NOMO-1 (cell line): ENCODE data around the gene MEAF6.

Source experiments
- DNase-seq, 2 experiments: peaks; one replicate each; lab custom pipeline; 2025; ENCODE audit not compliant: unreplicated experiment in 2 of 2; lab: John Stamatoyannopoulos, UW

Gene MEAF6

DNA sequence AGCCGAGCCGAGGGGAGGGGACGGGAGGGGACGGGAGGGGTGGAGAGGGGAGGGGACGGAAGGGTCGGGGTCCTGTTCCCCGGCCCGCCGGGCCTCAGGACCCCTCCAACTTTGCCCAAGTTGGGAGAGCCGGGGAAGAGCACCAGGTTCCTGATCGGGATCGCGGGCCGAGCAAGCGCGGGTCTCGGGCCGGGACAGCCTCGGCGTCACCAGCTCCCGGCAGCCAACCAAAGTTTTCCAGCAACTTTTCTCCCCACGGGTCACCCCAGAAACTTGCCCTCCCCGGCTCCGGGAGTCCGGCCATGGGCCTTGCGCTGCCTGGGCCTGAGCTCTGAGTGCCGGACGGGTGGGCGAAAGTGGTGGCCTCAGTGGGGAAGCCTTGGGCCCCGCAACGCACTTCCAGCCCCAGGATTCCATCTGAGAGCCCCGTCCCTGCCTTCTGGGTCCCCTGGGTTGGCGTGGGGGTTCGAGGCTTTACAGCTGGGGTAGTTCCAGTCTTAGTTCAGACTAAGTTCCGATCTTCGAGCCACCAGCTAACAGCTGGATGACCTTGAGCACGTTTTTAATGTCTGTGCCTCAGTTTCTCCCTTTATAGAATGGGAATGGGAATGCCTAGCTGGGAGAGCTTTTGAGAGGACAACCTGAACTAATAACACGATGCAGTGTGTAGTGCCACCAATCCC, 39.7 kb downstream of the MEAF6 start:
- no peak for DNase-seq

DNA sequence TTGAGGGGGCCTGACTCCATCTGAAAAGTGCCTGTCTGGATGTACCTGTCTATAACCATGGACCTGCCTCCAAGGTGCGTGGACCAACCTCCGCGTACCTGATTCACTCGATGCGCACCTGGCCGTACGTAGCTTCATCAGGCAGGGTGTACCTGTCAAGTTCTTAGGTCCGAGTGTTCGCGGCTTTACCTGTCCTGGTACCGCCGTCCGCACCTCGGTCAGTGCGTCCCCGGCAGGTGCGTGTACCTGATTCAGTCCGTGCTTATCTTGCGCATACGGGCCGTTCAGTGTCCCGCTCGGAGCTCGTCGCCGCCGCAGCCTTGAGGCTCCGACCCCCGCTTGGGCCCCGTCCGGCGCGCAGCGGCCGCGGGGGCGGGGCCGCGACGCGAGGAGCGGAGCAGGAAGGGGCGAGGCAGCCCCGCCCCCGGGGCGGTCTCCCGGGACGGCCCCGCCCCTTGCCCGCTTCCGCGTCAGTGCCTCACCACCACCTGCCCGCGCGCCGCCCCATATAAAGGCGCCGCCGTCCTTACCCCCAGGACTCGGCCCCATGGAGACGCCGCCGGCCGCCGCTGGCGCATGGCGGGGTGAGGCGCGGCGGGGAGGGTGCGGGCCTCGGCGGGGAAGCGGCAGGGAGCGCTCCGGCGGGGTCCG, 40.4 kb downstream of the MEAF6 start, which contains the start of gene ZC3H12A:
Gene ZC3H12A, plus strand, starts transcription at position 535 of the 651 bp plus-strand sequence. CDS start 917 bp downstream, outside the sequence.
- peak; percentile 74 to 85 for DNase-seq

DNA sequence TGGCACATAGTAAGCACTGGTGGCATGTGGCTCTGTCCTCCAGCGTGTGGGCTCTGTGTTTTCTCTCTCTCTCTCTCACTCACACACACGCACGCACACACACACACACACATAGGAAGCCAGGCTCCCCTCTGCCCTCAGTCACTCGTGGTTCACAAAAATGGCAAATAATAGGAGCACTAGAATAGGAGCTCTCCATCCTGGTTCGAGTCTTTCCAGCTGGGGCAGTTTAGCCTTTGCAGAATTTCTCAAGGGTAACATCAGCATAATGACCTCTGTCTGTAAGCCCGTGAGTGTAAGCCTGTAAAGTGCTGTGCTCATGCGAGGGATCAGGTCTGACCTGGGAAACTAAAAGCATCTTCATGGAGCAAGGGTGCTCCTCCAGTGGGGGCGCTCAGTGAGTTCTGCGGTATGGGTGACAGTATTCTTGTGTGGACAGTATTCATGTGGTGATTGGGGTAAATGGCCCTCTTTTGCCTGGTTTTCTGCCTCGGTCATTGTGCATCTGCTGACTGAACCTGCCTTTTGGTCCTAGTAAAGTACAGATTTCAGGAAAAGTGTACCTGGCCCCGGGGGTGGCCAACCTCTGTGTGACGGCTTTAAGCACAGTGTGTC, 41.0 kb downstream of the MEAF6 start:
- no peak for DNase-seq

DNA sequence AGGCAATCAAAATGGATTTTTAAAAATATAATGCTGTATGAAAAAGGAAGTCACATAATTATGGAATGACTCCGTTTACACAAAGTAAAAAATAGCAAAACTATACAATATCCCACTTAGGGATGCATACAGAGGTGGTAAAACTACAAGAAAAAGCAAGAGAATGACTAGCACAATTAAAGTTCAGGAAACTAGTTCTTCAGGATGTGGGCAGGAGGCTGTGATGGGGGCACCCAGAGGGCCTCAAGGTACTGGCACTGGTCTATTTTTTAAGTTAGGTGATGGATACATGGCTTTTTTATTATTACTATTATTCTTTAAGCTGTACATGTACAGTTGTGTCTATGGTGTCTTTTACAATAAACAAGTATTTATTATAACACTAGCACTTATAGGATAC, 41.6 kb downstream of the MEAF6 start:
- DNase-seq = no peak

DNA sequence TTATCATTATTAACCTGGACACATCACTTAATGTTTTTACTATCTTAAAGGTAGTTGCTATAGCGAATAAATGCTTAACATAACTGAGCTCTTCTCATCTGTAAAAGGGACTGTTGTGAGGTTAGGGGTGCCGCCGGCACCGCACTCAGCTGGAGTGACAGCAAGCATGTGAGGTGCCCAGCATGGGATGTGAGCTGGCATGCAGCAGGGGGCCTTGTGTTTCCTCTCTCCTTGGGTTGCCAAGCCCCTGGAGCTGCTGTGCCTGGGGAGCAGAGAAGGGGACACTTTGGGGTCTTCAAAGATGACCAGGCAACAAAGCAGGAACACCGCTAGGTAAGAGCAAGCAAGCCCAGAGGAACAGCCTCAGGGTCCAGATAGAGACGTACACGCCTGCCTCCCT, 42.3 kb downstream of the MEAF6 start:
- DNase-seq = no peak

DNA sequence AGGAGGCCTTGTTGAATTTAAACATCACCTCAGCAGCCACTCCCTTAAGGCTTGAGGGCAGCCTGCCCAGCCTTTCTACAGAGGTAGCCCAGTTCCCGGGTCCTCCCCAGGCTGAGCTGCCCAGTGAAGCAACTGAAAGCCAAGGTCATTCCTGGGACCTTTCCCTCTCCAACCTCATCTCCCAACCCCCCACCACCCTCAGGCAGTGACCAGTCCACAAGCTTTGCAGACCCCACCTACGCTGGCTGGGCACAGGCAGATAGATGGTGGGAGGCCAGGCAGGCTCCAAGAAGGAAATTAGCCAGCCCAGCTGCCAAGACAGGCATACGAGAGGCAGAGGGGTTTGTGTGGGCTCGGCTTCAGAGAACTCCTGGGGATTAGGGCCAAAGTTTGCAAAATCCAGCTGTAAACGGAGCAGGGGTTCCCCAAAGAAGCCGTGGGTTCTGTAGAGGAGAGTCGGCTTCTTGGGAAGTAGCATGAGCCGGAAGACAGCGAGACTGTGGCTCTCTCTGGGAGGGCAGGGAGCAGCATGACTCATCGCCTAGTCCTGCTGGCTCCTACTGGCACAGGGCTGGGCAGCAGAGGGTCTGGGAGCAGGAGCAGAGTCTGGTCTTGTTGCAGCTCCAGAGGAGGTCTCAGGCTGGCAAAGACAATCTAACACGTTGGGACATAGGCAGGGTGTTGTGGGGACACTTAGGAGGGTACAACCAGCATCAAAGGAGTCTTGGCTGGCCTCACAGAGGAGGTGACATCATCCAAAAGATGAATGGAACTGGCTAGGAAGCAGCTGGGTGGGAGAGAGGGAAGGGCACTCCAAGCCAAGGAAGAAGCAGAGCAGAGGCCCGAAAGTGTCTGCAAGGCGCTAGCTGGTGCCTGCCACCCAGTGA, 43.0 kb downstream of the MEAF6 start:
- DNase-seq = no peak

DNA sequence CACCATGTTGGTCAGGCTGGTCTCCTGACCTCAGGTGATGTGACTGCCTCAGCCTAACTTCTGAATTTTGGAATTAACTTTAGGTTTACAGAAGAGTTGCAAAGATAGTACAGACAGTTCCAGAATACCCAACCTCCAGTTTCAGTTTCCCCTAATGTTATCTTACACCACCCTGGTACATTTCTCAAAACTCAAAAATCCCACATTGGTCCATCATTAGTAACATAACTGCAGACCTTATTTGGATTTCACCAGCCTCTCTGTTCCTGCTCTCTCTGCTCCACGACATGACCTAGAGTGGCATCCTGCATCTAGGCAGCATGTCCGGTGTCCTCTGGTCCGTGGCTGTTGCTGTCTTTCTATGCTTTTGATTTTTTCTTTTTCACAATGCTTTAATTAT, 45.2 kb downstream of the MEAF6 start:
- DNase-seq = no peak

DNA sequence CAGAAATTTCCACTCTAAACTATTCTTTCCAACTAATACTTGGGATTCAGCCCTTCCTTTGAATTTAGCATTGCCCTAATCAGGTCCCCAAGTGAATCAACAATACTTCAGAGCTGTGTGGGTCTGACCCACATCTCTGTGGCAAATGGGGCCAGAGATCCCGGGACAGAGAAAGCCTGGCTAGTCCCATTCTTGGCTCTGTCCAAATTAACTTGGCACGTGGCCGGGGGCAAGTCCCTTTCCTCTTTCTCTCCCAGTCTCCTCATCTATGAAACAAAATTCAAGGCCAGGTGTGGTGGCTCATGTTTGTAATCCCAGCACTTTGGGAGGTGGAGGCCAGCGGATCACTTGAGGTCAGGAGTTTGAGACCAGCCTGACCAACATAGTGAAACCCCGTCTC, 46.5 kb downstream of the MEAF6 start:
- no peak for DNase-seq

DNA sequence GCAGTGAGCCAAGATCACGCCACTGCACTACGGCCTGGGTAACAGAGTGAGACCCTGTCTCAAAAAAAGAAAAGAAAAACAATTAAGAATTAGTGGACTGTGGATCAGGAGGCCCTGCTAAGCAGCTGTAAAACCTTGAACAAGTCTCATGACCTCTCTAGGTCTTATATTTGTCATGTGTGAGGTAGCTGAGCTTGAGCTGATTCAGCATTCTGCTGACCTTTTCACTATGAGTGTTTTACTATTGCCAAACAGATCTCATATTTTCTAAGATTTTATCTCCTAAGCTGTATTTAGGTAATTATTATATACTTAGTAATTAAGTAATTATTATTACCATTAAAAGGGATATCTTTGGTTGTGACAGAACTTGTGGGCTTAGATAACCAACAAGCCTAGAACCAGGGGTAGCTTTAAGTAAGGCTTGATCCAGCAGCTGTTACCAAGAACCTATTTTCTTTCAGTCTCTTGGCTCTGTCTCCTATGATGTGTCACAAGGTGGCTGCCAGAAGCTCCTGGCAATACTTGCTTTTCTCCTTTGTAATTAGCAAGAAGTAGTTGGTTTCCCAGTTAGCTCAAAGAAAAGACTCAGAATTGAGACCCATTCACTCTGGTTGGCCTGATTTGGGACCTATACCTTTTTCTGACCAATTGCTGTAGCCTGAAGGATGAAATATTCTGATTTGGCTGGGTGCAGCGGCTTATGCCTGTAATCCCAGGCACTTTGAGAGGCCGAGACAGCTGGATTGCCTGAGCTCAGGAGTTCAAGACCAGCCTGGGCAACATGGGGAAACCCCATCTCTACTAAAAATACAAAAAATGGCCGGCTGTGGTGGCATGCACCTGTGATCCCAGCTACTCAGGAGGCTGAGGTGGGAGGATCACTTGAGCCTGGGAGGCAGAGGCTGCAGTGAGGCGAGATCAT, 48.7 kb downstream of the MEAF6 start:
- DNase-seq = no peak

DNA sequence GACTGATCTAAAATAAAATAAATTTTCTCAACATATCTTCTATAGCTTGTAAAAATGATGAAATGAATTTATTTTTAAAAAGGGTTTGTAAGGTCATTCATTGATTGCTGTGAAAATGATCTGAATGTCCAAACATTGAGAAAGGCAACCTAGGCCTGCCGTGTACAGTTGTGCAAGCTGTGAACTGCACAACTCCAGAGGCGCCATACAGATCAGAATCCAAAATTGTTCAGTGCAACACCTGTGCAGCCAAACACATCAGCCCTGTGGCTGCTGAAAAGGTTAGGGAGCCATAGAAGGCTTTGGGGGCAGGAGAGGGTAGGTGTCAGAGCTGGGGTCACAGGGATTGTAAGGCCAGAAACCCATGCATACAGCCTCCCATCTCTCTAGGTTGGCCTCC, 50.1 kb downstream of the MEAF6 start:
- DNase-seq = no peak

DNA sequence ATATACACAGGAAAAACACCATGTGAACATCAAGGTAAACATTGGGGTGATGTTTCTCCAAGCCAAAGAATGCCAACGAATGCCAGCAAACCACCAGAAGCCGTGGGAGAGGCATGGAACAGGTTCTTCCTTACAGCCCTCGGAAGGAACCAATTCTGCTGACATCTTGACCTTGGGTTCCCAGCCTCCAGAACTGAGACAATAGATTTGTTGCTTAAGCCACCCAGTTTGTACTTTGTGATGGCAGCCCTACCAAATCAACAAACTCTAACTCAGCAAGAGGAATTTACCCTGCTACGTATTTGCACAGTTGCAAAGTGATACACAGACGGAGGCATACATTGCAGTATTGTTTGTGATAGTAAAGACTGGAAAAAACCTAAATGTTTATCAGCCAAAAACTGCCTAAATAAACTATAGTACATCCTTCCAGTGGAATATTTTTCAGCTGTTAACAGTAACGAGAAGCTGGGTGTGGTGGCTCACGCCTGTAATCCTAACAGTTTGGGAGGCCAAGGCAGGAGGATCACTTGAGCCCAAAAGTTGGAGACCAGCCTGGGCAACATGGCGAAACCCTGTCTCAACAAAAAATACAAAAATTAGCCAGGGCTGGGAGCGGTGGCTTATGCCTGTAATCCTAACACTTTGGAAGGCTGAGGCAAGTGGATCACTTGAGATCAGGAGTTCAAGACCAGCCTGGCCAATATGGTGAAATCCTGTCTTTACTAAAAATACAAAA, 52.7 kb downstream of the MEAF6 start:
- no peak for DNase-seq

DNA sequence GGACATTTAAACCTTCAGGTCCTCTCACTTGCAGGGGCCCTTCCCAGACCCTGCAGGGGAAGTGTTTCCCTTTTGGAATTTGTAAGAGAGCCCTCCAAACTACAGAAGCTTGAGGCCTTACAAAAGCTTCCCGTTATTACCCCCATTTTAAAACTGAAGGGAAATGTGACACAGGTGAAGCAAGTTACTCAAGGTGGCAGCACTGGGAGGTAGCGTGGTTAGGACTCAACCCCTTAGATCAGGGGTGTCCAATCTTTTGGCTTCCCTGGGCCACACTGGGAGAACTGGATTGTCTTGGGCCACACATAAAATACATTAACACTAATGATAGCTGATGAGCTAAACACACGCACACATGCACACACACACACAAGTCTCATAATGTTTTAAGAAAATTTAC, 56.0 kb downstream of the MEAF6 start:
- no peak for DNase-seq

DNA sequence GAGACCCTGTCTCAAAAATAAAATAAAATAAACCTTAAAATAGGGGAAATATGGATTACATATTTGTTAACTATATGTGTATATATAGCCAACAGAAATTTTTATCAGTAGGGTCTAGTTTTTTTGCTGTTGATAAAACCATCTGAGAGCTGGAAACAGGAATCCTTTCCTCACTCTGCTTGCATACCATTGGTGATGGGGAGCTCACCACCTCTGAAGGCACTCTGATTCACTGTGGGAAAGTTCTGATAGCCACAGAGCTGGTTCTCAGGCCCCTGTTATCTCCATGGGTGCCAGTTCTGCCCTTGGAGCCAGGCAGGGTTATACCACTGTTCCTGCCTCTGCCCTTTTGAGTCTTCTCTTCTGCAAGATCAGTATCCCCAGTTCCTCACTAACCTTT, 58.0 kb downstream of the MEAF6 start:
- no peak for DNase-seq

DNA sequence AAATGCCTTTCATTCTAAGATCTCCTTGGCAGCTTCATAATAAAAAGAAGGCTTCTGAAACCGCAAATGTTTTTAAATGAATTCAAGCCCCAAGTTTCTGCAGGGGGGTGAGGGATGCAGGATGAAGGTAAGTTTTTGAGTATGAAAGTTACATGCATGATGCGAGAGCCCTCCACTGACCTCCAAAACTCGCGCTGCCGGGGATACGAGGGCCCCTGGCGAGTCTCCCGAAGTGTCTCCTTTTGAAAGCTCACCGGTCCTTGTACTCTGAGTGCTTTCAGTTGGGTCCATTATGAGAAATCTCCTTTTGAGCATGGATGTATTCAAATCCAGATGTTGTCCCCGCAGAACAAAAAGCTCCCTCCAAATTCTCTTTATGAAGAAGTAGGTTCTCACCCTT, 59.0 kb downstream of the MEAF6 start:
- DNase-seq = no peak

DNA sequence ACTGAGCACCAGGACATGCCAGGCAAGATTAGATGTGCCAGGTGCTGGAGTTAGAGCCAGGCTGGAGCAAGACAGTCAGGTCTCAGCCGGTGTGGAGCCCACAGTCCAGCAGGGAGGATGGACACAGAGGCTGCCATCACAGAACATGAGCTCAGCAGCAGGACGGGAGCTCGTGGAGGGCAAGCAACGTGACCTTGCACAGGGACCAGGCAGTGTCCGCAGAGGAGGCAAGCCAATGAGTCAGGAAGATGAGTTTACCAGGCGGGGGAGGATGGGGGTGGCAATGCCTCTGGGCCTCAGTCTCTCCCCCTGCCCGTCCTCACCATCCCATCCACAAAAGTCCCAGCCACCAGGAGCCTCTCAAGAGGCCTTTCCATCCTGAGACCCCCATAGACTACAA, 60.9 kb downstream of the MEAF6 start:
- DNase-seq = no peak

DNA sequence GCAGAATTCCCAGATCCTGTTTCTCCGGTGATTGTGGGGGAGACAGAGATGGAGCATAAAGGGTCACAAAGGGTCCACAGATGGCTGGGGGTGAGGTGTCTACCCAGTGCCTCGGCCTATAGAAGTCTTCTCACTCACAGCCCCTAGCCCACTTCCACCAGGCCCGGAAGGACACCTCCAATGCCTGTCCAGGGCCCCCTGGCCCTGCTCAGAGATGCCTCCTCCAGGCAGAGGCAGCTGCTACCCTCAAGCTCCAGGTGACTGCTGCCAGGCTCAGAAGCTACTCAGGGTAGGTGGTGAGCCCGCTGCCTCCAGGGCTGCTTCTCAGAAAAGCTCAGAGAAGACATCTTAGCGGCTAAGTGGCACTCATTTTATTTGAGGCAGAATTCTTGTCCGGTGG, 62.1 kb downstream of the MEAF6 start:
- DNase-seq = no peak

DNA sequence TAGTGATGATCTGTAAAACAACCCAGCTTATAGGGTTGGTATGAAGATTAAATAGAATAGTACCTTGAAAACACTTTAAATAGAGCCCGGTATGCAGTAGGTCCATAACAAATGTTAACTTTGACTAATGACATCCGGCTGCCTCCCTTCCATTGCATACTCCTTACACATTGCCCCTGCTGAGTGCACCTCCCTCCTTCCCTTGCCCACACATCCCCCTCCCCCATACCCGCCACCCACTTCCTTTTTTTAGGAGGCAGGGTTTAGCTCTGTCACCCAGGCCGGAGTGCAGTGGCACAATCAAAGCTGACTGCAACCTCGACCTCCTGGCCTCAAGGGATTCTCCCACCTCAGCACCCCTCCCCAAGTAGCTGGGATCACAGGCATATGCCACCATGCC, 64.6 kb downstream of the MEAF6 start:
- peak; percentile 70 to 80 for DNase-seq

DNA sequence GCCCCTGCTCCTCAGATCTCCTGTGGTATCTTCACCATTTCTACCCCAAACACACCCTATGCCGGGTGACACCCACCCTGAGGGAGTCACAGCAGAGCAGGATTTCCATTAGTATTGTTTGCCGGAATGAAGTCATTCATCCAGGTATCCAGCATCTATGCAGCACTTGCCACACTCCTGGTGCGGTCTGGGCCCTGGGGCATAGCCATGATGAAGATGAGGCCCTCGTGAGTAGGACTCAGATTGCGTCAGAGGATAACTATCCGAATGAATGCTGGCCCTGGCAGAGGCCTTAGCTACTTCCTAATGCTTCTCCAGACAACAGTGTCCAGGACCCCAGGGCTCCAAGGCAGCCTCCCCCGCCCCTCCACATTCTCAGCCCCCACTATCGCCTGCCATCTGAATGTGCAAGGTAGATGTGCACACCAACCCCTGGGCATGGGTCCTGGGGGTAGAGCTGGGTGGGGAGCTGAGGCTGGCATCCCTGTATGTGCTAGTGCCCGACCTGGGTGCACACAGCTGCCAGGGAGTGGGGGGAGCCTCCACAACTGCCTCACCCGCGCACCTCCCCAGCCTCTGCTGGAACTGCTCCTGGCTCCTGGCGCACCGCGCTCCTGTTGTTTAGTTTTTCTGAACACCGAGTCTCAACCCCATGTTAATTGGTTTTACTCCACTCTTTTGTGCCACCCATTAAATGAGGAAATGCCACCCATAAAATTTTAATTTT, 65.7 kb downstream of the MEAF6 start:
- no peak for DNase-seq

DNA sequence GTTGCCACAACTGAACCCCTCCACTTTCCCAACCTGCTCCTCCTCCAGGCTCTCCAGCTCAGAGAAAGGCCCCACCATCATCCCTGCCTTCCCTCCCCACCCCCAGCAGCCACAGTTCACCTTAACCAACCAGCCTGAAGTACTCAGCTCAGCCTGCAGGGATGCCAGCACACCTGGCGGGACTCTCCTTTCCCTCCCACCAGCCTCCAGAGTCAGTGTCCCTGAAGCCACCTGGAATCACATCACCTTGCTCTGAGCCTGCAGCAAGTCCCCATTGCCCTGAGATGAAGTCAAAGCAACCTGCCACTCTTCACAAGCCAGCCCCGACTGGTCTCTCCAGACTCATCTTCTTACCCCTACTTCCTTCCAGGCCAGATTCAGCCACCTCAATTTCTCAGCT, 66.4 kb downstream of the MEAF6 start:
- no peak for DNase-seq
